GM19455 (cell line): Measurements from ENCODE around the gene KCTD11.
"Not testable (repeated sequence)": the region's sequence is repeated elsewhere in the genome, so short reads cannot be mapped to it uniquely, and the experiment has no call there.

Experiments used
- ATAC-seq: cut with Tn5 transposase; IDR thresholded peaks from one replicate; pipeline ENCODE4 v1.9.1; 2021; ENCODE audit not compliant: unreplicated experiment

The KCTD11 gene

DNA sequence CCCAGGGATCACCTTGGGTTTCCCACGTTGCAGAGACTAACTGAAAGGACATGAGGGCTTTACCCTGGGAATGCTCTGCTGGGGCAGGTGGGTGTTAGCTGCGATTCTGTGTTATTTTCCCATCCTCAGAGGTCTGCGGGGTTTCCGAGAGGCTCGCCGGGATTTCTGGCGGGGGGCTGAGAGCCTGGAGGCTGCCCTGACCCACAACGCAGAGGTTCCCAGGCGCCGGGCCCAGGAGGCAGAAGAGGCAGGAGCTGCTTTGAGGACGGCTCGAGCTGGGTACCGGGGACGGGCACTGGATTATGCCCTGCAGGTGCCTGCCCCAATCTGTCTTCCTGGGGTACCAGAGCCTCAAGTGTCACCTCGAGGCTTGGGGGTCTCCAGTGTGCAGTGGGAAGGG lies 8.7 kb upstream of the KCTD11 start:
- no peak for ATAC-seq

DNA sequence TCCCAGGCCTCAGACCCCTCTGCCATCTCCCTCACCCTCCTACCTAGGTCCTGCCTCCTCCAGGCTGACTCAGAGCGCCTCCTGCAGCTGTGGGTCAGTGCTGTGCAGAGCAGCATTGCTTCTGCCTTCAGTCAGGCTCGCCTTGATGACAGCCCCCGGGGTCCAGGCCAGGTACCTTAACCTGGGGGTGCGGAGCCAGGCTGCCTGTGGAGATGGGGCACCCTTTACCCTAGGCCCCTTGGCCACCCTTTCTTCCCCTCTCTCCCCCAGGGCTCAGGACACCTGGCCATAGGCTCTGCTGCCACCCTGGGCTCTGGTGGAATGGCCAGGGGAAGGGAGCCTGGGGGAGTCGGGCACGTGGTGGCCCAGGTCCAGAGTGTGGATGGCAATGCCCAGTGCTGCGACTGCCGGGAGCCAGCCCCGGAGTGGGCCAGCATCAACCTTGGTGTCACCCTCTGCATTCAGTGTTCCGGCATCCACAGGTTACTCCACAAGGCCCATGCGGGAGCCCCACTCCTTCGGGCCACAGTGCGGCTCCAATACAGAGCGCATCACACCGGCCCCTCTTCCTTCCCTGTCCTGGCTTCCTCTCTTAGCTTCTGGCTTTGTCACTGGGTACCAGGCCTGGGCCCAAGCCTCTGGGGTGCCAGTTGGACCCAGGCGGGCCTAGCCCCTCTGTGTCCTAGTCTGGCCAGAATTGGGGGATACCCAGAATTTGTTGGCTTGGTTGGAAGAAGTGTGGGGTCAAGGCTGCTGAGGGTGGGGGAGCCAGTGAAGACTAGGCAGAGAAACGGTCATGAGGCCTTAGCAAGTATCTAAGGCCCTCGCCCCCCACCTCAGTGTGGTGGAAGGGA lies 5.0 kb upstream of the KCTD11 start:
- ATAC-seq = no peak

DNA sequence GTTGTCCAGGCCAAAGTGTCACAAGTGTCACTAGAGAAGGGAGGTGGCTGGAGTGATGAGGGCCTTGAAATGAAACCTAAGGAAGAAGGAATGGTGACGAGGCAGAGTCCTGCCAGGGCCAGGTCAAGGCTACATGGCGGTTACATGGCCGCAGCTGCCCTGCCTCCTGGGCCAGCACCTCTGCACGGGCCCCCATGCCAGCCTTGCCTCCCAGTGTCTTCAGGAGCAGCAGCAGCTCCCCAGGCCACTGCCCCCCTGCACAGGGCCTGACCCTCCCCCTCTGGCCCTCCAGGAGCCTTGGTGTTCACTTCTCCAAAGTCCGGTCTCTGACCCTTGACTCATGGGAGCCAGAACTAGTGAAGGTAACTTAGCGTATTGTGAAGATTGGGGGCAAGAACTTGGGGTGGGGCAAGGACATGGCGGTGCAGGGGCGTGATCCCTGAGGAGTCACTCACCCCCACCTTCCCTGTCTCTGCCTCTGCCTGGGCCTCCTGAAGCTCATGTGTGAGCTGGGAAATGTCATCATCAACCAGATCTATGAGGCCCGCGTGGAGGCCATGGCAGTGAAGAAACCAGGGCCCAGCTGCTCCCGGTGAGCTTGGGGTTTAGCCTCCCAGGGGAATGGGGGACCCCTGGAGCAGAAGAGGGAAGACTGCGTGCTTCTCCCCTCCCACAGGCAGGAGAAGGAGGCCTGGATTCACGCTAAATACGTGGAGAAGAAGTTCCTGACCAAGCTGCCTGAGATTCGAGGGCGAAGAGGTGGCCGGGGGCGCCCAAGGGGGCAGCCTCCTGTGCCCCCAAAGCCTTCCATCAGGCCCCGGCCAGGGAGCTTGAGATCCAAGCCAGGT lies 4.1 kb upstream of the KCTD11 start:
- ATAC-seq = no peak

DNA sequence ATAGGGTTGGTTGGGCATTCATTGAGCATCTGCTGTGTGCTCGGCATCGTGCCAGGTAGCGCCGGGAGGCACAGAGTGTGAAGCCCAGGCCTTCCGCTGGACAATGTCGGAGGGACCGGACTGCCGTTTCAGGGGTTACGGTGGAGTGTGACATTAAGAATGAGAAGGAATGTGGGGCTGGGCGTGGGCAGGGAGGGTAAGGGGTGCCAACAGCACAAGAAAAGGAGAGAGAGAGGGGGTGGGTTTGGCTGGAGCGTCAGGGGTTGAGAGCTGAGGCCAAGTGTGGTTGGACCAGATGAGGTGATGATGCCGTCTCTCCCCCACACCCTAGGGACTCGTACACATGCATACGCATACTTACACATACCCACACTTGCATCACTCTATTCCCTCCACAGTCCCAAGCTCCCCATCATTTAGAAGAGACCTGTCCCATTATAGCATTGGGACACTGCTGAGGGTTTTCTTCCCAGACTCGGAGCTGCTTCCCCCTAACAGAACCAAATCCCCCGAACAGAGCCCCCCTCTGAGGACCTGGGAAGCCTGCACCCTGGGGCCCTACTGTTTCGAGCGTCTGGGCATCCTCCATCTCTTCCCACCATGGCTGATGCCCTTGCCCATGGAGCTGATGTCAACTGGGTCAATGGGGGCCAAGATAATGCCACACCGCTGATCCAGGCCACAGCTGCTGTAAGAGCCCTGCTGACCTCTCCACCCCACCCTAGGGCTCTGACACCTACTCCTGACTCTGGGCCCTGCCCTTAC lies 3.3 kb upstream of the KCTD11 start:
- no peak for ATAC-seq

DNA sequence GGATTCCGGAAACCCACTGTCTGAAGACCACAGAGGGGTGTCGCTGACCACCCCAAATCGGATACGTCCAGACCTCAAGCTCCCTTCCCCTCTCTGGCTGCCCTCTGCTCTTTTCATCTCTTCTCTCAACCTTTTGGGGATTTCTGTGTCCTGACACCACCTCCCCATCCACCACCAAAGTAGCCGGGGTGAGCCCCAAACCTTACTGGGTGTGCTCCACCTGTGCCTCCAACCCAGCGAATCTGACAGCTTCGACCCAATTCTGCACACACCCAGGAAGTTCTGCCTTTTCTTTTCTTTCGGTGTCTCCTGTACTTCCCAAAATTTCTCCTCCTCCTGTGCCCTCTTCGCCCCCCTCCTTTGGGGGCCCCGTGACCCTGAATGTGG lies 534 bp downstream of the KCTD11 start:
- ATAC-seq = peak; percentile 2

DNA sequence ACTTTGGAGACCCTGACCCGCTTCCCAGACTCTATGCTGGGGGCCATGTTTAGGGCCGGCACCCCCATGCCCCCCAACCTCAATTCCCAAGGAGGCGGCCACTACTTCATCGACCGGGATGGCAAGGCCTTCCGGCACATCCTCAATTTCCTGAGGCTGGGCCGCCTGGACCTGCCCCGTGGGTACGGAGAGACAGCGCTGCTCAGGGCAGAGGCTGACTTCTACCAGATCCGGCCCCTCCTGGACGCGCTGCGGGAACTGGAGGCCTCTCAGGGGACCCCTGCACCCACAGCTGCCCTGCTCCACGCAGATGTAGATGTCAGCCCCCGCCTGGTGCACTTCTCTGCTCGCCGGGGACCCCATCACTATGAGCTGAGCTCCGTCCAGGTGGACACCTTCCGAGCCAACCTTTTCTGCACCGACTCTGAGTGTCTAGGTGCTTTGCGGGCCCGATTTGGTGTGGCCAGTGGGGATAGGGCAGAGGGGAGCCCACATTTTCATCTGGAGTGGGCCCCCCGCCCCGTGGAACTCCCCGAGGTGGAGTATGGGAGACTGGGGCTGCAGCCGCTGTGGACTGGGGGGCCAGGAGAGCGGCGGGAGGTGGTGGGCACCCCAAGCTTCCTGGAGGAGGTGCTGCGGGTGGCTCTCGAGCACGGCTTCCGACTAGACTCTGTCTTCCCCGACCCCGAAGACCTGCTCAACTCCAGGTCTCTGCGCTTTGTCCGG lies 1.1 kb downstream of the KCTD11 start:
- ATAC-seq = no peak

DNA sequence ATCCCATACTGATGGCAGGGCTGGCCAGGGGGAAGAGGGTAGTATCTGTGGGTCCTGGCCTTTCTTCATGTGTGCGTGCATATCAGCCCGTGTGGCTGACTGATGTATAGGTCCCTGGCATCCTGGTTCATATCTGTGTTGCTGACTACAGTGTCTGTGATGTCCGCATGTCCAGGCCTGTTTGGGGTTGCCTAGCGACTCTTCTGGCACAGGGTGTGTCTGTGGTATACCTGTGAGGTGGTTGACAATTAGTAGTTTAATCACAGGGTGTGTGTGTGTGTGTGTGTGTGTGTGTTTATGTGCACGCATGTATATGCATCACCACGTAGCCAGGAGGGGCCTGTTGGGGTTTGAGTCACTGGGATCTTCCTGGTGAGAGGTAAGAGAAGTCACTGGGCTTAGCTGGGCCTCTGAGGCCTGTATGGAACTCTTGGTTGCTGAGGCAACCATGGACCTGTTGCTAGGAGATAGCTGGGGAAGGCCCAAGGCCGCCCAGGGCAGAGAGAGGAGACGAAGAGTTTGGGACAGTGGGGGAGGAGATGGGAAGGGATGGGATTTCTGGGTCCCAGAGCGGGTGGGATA lies 2.4 kb downstream of the KCTD11 start:
- no peak for ATAC-seq

DNA sequence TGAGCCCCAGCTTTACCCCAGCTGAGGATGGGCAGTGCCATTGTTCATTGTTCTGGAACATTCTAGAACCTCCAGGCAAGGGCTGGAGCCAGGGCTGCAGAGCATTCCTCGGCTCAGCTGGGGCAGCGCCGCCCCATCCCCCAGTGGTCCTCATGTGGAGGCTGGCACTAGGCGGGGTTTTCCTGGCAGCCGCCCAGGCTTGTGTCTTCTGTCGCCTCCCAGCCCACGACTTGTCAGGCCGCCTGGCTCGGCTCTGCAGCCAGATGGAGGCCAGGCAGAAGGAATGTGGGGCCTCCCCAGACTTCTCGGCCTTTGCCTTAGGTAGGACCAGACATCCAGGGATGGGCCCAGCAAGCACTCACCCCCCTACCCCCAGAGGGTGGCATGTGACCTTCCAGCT lies 3.1 kb downstream of the KCTD11 start, which contains the start of gene TMEM95:
Gene TMEM95, plus strand, starts transcription at position 104 of the 400 bp plus-strand sequence. Its CDS starts 49 bp downstream, at position 153.
- no peak for ATAC-seq

DNA sequence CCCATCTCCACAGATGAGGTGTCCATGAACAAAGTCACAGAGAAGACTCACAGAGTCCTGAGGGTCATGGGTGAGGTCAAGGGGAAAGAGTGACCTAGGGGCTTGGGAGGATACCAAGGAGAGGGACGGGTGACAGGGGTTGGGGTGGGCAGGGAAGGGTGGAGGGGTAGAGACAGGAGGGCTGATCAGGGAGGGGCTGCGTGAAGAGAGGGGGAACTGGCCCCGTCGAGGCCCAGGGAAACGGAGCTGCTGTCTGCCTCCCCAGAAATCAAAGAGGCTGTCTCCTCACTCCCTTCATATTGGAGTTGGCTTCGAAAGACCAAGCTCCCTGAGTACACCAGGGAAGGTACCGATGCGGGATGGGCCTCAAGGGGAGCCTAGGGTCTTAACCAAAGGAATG lies 3.6 kb downstream of the KCTD11 start:
- no peak for ATAC-seq

DNA sequence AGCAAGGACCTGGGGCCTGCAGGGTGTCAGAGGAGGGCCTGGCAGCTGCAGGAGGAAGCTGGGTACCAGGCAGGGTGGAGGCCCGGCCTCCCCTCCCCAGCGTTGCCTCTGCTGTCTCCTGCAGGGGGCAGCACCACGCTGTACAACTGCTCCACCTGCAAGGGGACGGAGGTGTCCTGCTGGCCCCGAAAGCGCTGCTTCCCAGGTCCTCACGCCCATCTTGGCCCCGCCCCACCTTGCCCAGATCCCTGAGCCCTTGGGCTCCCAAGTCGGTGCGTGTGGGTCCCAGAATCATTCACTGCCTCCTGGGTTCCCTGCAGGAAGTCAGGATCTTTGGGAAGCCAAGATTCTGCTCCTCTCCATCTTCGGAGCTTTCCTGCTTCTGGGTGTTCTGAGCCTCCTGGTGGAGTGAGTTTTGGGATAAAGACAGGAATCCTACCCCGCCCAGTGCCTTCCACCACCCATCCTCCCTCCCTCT lies 4.1 kb downstream of the KCTD11 start:
- ATAC-seq = no peak

DNA sequence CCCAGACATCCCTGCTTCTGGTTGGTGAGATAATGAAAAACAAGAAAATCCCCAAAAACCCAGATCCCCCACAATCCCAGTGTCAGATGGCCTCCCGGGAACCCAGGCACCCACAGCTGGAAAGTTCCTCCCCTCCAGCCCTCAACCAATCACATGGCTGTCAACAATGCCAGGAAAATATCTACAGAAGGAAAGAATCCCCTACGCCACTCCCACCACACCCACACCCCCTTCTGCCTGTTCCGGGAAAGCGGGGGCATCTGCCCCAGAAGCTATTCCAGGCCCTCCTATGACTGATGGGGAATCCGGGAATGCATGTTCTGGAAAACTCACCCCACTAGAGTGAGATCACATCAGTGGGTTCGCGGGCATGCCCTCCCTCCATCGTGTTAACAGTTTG lies 4.8 kb downstream of the KCTD11 start:
- no peak for ATAC-seq

DNA sequence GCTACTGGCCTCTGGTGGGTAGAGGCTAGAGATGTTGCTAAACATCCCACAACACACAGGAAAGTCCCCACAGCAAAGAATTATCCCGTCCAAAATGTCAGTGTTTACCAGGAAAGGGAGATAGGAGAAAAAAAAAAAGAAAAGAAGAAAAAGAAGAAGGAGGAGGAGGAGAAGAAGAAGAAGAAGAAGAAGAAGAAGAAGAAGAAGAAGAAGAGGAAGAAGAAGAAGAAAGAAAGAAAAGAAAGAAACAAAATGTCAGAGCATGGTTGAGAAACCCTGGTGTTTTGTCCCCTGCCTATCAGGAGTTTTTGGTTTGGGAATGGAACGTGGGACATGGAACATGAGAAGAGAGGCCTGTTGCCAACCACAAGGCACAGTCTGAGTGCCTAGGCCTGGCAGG lies 5.4 kb downstream of the KCTD11 start:
- ATAC-seq = no peak

DNA sequence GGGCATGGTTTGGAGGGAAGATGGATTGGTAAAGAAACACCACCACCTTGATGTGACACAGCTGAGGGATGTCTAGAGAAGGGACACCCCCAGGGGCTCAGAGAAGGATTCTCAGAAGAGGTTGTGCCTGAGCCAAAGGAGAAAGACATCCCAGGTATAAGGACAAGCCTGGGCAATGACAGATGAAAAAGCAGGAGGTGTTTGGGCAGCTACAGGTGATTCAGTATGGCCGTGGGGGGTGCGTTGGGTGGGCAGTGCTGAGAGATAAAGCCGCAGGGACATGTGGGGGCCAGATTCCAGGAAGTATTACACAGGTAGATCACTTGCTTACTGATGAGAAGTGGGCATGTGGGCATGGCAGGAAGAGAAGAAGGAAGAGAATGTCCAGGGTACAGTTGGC lies 9.9 kb downstream of the KCTD11 start:
- no peak for ATAC-seq

DNA sequence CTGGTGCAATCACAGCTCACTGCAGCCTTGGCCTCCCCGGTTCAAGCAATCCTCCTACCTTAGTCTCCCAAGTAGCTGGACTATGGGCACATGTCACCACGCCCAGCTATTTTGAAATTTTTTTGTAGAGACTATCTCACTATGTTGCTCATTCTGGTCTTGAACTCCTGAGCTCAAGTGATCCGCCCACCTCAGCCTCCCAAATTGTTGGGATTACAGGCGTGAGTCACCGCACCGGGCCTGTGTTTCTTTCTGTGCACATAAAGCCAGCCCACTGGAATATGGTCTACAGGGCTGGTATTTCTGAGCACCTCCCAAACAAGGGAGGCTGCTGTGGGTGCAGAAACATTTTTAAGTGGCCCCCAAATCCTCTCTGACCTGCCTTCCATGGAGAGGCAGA lies 11.3 kb downstream of the KCTD11 start:
- ATAC-seq = no peak

DNA sequence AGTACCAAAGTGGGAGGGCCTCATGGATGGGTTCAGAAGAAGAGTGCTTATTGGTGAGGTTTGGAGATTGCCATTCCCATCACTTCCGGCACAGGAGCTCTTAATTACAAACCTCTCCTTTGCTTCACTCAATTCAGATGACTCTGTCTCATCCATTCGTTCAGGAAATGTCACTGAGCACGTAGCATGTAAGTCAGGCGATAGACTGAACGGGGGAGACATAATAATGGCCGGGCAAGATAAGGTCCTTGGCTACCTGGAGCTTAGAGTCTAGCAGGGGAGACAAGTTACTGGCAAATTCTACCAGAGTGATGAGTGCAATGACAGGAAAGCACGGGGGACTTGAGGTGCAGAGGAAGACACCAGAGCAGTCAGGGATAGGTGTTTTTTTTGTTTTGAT lies 14.0 kb downstream of the KCTD11 start:
- ATAC-seq = not testable (repeated sequence)

DNA sequence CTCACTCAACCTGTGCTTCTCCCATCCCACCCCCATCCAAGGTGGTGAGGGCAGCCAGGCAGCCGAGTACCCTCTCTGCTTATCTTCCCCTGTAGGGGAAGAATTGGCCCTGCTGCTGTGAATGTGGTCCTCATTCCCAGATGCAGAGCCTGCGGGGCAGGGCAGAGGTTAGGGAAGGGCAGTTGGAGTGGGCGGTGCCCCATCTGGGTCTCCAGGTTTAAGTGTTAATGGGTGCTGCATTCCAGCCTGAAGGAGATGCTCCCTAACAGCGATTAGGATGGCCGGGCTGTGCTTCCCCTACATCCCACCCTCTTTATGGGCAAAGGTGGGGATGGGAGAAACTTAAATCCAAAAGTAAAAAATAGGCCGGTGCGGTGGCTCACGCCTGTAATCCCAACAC lies 15.1 kb downstream of the KCTD11 start:
- no peak for ATAC-seq

DNA sequence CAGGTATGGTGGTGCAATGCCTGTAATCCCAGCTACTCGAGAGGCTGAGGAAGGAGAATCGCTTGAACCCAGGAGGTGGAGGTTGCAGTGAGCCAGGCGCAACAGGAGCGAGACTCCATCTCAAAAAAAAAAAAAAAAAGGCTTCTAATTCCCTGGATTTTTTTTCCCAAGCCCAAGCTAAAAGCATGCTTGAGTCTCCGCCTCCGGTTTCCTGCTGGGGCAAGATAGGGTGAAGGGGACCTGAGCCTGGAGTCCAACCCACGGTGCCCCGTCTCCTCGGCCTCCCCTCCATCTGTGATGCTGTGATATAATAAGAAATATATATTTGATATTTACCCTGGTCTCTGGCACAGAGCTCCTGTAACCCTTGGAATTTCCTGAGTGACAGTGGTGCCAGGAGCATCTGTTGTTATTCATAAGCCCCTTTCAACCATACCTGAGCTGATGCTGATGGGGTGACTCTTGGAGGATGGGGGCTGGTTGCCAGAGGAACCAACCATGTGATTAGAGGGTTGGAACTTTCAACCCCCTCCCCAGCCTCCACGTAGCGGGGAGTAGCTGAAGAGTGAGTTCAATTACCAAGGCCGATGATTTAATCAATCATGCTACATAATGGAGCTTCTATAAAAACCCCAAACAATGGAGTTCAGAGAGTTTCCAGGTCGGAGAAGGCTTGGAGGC lies 16.1 kb downstream of the KCTD11 start:
- ATAC-seq = no peak

DNA sequence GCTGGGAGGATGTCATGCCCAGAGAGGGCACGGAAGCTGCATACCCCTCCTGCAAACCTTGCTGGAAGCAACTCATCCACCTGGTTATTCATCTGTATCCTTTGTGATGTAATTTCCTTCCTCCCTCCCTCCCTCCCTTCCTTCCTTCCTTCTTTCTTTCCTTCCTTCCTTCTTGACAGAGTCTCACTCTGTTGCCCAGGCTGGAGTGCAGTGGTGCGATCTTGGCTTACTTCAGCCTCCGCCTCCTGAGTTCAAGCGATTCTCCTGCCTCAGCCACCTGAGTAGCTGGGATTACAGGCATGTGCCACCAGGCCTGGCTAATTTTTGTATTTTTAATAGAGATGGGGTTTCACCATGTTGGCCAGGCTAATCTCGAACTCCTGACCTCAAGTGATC lies 16.6 kb downstream of the KCTD11 start:
- not testable (repeated sequence) for ATAC-seq

DNA sequence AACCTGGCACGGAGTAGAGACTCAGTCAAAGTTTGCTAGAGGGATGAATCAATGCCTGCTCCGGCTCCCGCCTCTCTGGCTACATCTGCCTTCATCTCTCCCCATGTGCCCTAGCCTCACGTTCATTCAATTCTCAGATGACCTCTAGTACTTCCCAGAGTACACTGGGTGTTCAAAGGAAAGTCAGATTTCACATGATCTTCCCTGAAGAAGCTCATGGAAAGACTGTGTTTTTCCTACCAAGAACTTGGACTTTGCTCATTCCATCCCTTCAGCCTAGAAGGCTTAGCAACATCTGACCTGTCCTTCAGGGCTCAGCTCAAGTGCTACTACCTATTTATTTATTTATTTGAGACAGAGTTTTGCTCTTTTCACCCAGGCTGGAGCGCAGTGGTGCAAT lies 17.9 kb downstream of the KCTD11 start:
- no peak for ATAC-seq

DNA sequence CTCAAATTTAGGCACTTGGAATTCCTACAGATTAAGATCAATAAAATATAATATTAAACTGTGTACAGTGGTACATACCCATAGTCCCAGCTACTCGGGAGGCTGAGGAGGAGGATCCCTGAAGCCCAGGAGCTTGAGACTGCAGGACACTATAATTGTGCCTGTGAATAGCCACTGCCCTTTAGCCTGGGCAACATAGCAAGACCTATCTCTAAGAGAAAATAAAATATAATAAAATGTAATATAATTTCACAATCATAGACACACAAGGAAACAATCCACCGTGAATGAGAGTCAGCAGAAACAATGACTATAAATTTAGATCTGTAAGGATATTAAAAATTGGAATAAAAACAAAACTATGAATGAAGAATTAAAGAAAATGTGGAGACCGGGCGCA lies 18.9 kb downstream of the KCTD11 start:
- ATAC-seq = no peak
